ENCODE measurements around the gene PRXL2A.

PRXL2A gene

GRCh38 chr10:80427541-80427940 is 19.2 kb downstream of the PRXL2A start:
- TF ChIP-seq Cebpa-rat (IDR thresholded peaks at IDR 0.05) = no peak
- no peak overlapping the region for H3K9ac ChIP-seq
- no peak overlapping the region for H3K27ac ChIP-seq
- no peaks in the 10 kb centered on the region for H4K20me1 ChIP-seq
- peaks cover 0 to 20% (median 2%) of the 10 kb centered on the region in 10 experiments; a peak in 9 of 20 replicates for H3K4me1 ChIP-seq
- H3K4me3 ChIP-seq = no peak overlapping the region
- no peaks in the 10 kb centered on the region for H3K9me3 ChIP-seq (replicated peaks in 1 of 11)
- H3K27me3 ChIP-seq = no peaks in the 10 kb centered on the region
- H3K36me3 ChIP-seq = peaks cover 61 to 98% (median 92%) of the 10 kb centered on the region in 11 experiments
- no peak overlapping the region for H3K4me2 ChIP-seq

- H3K4me1 ChIP-seq = peaks cover 0 to 17% (median 2%) of the 10 kb centered on the region in 10 experiments; a peak in 9 of 20 replicates
- H3K4me2 ChIP-seq = peak overlapping the region in 3 of 11 experiments; percentile 37 to 66 (median 66); a peak in 6 of 22 replicates
- H3K4me3 ChIP-seq = no peak overlapping the region
- TF ChIP-seq Cebpa-rat (IDR thresholded peaks at IDR 0.05) = no peak
- no peaks in the 10 kb centered on the region for H3K9me3 ChIP-seq (replicated peaks in 1 of 11)
- no peaks in the 10 kb centered on the region for H4K20me1 ChIP-seq
- H3K27me3 ChIP-seq = no peaks in the 10 kb centered on the region
- H3K9ac ChIP-seq = no peak overlapping the region
- peaks cover 52 to 98% (median 84%) of the 10 kb centered on the region in 11 experiments for H3K36me3 ChIP-seq
- H3K27ac ChIP-seq = 0 out of 22 replicates have a peak overlapping the region, but pooled peaks of 1 of the 11 experiments have one; percentile 13
These were observed 21.2 kb downstream of the PRXL2A start for GRCh38 chr10:80429521-80429973.

GRCh38 chr10:80433134-80433533 is 24.8 kb downstream of the PRXL2A start:
- Histone ChIP-seq H3K9ac (no peak overlapping the region), H3K27ac (no peak overlapping the region), H4K20me1 (no peaks in the 10 kb centered on the region), H3K9me3 (replicated peaks in 1 of 11) (no peaks in the 10 kb centered on the region), H3K4me2 (no peak overlapping the region), H3K36me3 (peaks cover 17 to 74% (median 51%) of the 10 kb centered on the region in 11 experiments), H3K27me3 (no peaks in the 10 kb centered on the region), H3K4me1 (peaks cover 0 to 17% (median 2%) of the 10 kb centered on the region in 10 experiments; a peak in 9 of 20 replicates), H3K4me3 (no peak overlapping the region)
- TF ChIP-seq Cebpa-rat (IDR thresholded peaks at IDR 0.05) = no peak

- H3K4me3 ChIP-seq = no peak overlapping the region
- peaks cover 14 to 42% (median 22%) of the 10 kb centered on the region in 11 experiments; a peak in 21 of 22 replicates for H3K36me3 ChIP-seq
- no peak for TF ChIP-seq Cebpa-rat (IDR thresholded peaks at IDR 0.05)
- no peak overlapping the region for H3K9ac ChIP-seq
- no peaks in the 10 kb centered on the region for H4K20me1 ChIP-seq
- no peak overlapping the region for H3K4me2 ChIP-seq
- no peaks in the 10 kb centered on the region for H3K9me3 ChIP-seq (replicated peaks in 1 of 11)
- no peaks in the 10 kb centered on the region for H3K27me3 ChIP-seq
- no peak overlapping the region for H3K27ac ChIP-seq
- no peaks in the 10 kb centered on the region; a peak in 1 of 20 replicates for H3K4me1 ChIP-seq
These were observed 28.2 kb downstream of the PRXL2A start for GRCh38 chr10:80436446-80437098.

- Histone ChIP-seq H3K27ac (no peak overlapping the region), H3K36me3 (peaks cover 7 to 35% (median 15%) of the 10 kb centered on the region in 11 experiments; a peak in 19 of 22 replicates), H3K9ac (no peak overlapping the region), H3K9me3 (replicated peaks in 1 of 11) (no peaks in the 10 kb centered on the region), H4K20me1 (no peaks in the 10 kb centered on the region), H3K4me1 (no peaks in the 10 kb centered on the region; a peak in 2 of 20 replicates), H3K4me2 (no peak overlapping the region), H3K4me3 (no peak overlapping the region), H3K27me3 (no peaks in the 10 kb centered on the region)
- TF ChIP-seq Cebpa-rat (IDR thresholded peaks at IDR 0.05) = no peak
These were observed 28.9 kb downstream of the PRXL2A start for GRCh38 chr10:80437227-80437626.

- TF ChIP-seq Cebpa-rat (IDR thresholded peaks at IDR 0.05) = no peak
- Histone ChIP-seq H3K9ac (no peak overlapping the region), H3K36me3 (no peaks in the 10 kb centered on the region)
These were observed 33.5 kb downstream of the PRXL2A start for GRCh38 chr10:80441831-80442230.

GRCh38 chr10:80442879-80443278 is 34.5 kb downstream of the PRXL2A start:
- Histone ChIP-seq H3K27me3 (no peaks in the 10 kb centered on the region), H3K9me3 (replicated peaks in 1 of 11) (no peaks in the 10 kb centered on the region), H3K27ac (no peak overlapping the region), H3K36me3 (no peaks in the 10 kb centered on the region), H3K4me1 (peaks cover 34 to 55% (median 47%) of the 10 kb centered on the region in 10 experiments), H4K20me1 (no peaks in the 10 kb centered on the region), H3K9ac (peak overlapping the region in 3 of 11 experiments; percentile 5 to 28 (median 25); a peak in 4 of 22 replicates), H3K4me3 (no peak overlapping the region), H3K4me2 (peak overlapping the region in 9 of 11 experiments; percentile 0 to 79 (median 64); a peak in 13 of 22 replicates)
- TF ChIP-seq Cebpa-rat (IDR thresholded peaks at IDR 0.05) = no peak

More at GRCh38 chr10:80441831-80442230, 33.5 kb downstream of the PRXL2A start:
- no peaks in the 10 kb centered on the region for H3K27me3 ChIP-seq
- no peaks in the 10 kb centered on the region for H3K9me3 ChIP-seq (replicated peaks in 1 of 11)
- H4K20me1 ChIP-seq = no peaks in the 10 kb centered on the region
- H3K4me3 ChIP-seq = no peak overlapping the region
- peaks cover 34 to 45% (median 42%) of the 10 kb centered on the region in 10 experiments for H3K4me1 ChIP-seq
- no peak overlapping the region for H3K4me2 ChIP-seq
- H3K27ac ChIP-seq = no peak overlapping the region

GRCh38 chr10:80443531-80443974 is 35.2 kb downstream of the PRXL2A start:
- Histone ChIP-seq H3K4me3 (no peak overlapping the region), H3K9me3 (replicated peaks in 1 of 11) (no peaks in the 10 kb centered on the region), H4K20me1 (no peaks in the 10 kb centered on the region), H3K36me3 (no peaks in the 10 kb centered on the region), H3K27ac (peak overlapping the region in 3 of 11 experiments; percentile 18 to 46 (median 41); a peak in 4 of 22 replicates), H3K4me1 (peaks cover 40 to 61% (median 53%) of the 10 kb centered on the region in 10 experiments), H3K9ac (peak overlapping the region in 5 of 11 experiments; percentile 3 to 30 (median 14); a peak in 3 of 22 replicates), H3K27me3 (no peaks in the 10 kb centered on the region), H3K4me2 (peak overlapping the region; percentile 46 to 79 (median 64))
- no peak for TF ChIP-seq Cebpa-rat (IDR thresholded peaks at IDR 0.05)

GRCh38 chr10:80444124-80444523 is 35.8 kb downstream of the PRXL2A start:
- no peaks in the 10 kb centered on the region for H3K9me3 ChIP-seq (replicated peaks in 1 of 11)
- peak overlapping the region in 6 of 11 experiments; percentile 2 to 46 (median 22); a peak in 7 of 22 replicates for H3K27ac ChIP-seq
- no peaks in the 10 kb centered on the region for H3K27me3 ChIP-seq
- no peak overlapping the region for H3K4me3 ChIP-seq
- H3K4me2 ChIP-seq = peak overlapping the region; percentile 46 to 79 (median 64)
- H3K4me1 ChIP-seq = peaks cover 40 to 67% (median 56%) of the 10 kb centered on the region in 10 experiments
- peak overlapping the region in 9 of 11 experiments; percentile 3 to 37 (median 28); a peak in 9 of 22 replicates for H3K9ac ChIP-seq
- no peaks in the 10 kb centered on the region for H4K20me1 ChIP-seq
- TF ChIP-seq Cebpa-rat (IDR thresholded peaks at IDR 0.05) = no peak
- no peaks in the 10 kb centered on the region for H3K36me3 ChIP-seq
